HG02840 (cell line): ENCODE results near the gene GSTA3.
"Not testable (repeated sequence)": the region's sequence is repeated elsewhere in the genome, so short reads cannot be mapped to it uniquely, and the experiment has no call there.

Source experiments
- ATAC-seq: cut with Tn5 transposase; IDR thresholded peaks from one replicate; pipeline ENCODE4 v1.9.1; 2021; ENCODE audit warnings: mild to moderate bottlenecking, moderate library complexity, moderate number of reproducible peaks; ENCODE audit not compliant: unreplicated experiment, low FRiP score

GSTA3 gene

GRCh38 chr6:52909531-52909930 lies at the start of gene GSTA3:
Gene GSTA3 (minus strand): TSS chr6:52909698. CDS start chr6:52905834, 3,864 bp downstream.
- ATAC-seq = no peak

- no peak for ATAC-seq
Measured at GRCh38 chr6:52958546-52959255, 49.2 kb upstream of the GSTA3 start.

- ATAC-seq = no peak
Measured at GRCh38 chr6:52955871-52956270, 46.4 kb upstream of the GSTA3 start.

- no peak for ATAC-seq
Measured at GRCh38 chr6:52953911-52954839, 44.7 kb upstream of the GSTA3 start.

- ATAC-seq = no peak
Measured at GRCh38 chr6:52946306-52946705, 36.8 kb upstream of the GSTA3 start.

- not testable (repeated sequence) for ATAC-seq
Measured at GRCh38 chr6:52942821-52943220, 33.3 kb upstream of the GSTA3 start.

GRCh38 chr6:52942221-52942620 lies 32.7 kb upstream of the GSTA3 start:
- no peak for ATAC-seq

- no peak for ATAC-seq
Measured at GRCh38 chr6:52937908-52938307, 28.4 kb upstream of the GSTA3 start.

- ATAC-seq = no peak
Measured at GRCh38 chr6:52933778-52934177, 24.3 kb upstream of the GSTA3 start.

- no peak for ATAC-seq
Measured at GRCh38 chr6:52931351-52931750, 21.9 kb upstream of the GSTA3 start.

- ATAC-seq = no peak
Measured at GRCh38 chr6:52929321-52930164, 20.0 kb upstream of the GSTA3 start.

GRCh38 chr6:52927451-52927850 lies 18.0 kb upstream of the GSTA3 start:
- ATAC-seq = no peak

- no peak for ATAC-seq
Measured at GRCh38 chr6:52925919-52926792, 16.7 kb upstream of the GSTA3 start.

- no peak for ATAC-seq
Measured at GRCh38 chr6:52925042-52925441, 15.5 kb upstream of the GSTA3 start.

- ATAC-seq = not testable (repeated sequence)
Measured at GRCh38 chr6:52923689-52924088, 14.2 kb upstream of the GSTA3 start.

- no peak for ATAC-seq
Measured at GRCh38 chr6:52922161-52922560, 12.7 kb upstream of the GSTA3 start.

GRCh38 chr6:52921743-52922142 lies 12.2 kb upstream of the GSTA3 start:
- no peak for ATAC-seq

- ATAC-seq = not testable (repeated sequence)
Measured at GRCh38 chr6:52919511-52919910, 10.0 kb upstream of the GSTA3 start.

- ATAC-seq = not testable (repeated sequence)
Measured at GRCh38 chr6:52918771-52919170, 9.3 kb upstream of the GSTA3 start.
